NCI-H82 (cell line): ENCODE measurements around the gene SDC3.

Experiments
- DNase-seq: peaks from one replicate; lab custom pipeline; 2025; lab: John Stamatoyannopoulos, UW

The SDC3 gene

DNA sequence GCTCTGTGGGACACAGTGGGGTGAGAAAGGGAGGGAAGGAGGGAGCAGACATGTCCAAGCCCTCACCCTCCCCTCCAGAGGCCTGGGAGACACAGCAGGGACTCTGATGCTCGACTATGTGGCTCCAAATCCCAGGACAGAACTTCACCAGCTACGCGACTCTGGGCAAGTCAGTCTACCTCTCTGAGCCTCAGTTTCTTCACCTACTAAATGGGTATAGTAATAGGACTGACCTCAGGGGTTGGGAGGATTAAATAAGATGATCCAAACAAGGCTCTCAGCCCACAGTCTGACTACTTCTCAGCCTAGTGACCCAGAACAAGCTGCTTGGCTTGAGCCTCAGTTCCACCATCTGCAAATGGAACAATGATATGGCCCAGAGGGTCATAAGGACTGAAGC lies 19.6 kb downstream of the SDC3 start:
- no peak for DNase-seq

DNA sequence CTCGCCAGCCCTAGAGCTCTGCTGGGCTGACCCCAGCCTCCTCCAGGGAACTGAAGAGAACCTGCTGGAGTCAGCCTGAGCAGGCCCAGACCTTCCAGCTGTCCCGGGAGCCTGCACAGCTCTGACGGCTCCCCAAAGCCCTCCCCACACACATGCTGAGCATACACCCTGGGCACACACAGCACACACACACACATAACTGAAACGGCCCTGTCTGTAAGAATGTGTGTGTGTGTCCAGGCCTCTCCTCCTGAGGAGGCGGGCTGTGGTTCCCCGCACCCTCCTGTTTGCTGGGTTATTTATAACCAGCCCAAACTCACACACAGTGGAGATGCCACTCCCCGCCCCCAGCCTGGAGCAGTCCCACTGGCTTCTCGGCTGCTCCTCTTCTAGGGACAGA lies 20.2 kb downstream of the SDC3 start:
- DNase-seq = no peak

DNA sequence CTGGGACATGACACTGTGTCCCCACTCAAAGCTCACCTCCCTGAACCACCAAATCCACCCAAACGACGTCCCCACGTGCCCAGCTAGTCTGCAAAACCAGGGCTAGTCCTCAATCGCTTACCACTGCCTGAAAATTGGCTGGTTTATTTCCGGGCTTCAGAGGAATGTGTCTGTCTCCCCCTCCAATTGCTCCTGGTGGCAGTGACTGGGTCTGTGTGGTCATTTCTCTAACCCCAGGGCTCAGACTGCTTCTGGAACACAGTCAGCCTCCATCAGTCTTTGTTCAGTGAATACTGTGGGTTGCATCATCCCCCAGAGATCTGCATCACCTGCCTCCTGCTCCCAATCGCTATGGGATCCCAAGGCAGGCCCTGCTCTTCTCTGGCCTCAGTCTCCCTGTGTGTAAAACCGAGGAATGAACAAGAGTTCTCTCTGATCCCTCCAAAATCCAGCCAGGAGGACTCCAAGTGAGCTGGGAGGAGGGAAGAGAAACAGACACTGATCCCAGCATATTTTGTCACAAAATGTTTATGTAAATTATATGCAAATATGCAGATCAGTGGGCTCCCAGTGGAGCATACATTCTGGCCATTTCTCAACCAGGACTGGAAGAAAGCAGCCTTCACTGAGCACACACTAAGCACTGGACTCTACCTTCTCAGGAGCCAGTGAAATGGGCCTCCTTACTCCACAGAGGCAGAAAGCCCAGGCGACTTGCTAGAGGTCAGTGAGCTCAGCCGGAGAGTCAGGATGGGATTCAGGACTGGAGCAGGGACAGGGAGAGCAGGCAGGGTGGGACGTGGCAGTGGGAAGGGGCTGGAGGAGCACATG lies 20.9 kb downstream of the SDC3 start:
- DNase-seq = no peak

DNA sequence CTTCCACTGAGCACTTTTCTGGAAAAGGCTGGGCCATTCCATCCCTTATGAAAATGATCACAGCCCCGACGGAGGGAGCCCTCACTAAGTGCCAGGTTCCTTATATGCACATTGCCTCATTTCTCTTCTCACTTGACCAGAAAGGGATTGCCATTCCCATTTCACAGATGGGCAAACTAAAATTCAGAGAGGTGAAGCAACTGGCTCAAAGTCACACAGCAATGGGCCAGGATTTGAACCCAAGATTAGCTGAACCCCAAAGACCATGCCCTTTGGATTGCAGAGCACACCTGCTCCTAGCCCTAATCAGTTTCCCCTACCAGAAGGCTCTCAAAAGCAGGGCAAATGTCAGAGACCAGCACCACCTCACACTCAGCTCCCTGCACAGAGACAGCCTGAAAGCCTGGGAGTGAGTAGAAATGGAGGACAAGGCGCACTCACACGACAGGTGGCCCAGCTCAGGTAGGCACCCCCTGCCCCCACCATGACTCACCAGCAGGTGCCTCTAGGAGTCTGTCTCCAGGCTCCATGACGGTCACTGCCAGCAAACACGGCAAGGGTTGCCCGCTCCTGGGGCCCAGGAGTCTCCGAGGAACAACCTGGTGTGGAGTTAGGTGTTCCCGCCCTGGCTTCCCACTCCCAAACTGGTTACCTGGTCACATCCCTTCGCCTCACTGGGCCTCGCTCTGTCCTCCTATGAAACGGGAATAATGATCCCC lies 21.7 kb downstream of the SDC3 start:
- no peak for DNase-seq

DNA sequence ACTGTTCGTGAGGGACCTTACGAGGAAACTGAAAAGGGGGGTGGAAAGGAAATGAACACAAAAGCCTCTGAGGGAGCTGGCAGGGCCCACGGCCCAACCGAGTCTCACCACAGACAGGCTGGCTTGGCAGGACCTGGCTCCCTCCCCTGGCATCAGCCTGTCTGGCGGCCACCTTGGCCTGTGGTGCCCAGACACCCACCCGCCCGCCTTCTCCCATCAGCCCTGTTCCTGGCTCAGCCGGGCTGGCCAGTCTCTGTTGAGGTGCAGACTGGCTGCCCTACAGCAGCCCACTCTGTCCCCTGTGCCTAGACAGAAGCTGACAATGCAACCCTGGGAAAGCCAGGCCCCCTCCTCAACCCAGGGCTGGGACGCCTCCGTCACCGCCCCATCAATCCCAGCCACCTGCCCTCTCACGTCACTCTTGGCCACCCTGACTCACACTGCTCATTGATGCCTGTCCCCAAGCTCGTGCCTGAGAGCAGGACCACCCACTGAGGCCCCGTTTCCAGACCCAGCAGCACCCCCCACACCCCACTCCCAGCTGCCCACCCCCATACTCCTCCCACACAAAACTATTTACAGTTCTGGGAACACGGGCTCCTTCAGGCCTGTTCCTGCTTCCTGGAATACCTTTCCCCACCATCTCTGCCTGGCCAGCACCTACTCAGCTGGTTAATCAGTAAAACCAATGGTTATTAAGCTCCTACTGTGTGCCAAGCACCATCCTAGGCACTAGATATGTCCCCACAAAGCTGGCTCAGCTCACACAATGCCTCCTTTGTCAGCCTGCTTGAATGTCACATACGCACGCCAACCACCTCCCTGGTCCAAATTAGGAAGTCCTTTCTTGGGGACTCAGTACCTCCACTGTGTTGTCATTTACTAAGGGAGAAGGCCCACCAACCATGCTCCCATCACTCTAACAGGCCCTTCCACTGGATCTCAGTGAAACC lies 22.7 kb downstream of the SDC3 start:
- no peak for DNase-seq

DNA sequence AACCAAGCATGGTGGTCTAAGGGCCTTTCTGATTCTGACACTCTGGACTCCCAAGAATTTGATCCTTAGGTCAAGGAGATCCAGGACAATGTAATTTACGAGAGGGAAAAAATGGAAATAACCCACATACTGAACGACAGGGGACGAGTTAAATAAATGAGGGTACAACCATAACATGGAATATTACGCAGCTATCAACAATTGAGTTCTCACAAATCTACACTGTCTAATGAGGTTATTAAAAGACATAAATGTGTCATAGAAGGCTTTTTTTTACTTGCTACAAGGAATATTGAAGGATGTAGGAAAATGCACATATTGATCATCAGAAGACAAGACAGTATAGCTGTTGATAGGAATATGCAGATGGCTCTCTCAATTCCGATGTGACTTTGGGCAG lies 23.8 kb downstream of the SDC3 start:
- DNase-seq = no peak

DNA sequence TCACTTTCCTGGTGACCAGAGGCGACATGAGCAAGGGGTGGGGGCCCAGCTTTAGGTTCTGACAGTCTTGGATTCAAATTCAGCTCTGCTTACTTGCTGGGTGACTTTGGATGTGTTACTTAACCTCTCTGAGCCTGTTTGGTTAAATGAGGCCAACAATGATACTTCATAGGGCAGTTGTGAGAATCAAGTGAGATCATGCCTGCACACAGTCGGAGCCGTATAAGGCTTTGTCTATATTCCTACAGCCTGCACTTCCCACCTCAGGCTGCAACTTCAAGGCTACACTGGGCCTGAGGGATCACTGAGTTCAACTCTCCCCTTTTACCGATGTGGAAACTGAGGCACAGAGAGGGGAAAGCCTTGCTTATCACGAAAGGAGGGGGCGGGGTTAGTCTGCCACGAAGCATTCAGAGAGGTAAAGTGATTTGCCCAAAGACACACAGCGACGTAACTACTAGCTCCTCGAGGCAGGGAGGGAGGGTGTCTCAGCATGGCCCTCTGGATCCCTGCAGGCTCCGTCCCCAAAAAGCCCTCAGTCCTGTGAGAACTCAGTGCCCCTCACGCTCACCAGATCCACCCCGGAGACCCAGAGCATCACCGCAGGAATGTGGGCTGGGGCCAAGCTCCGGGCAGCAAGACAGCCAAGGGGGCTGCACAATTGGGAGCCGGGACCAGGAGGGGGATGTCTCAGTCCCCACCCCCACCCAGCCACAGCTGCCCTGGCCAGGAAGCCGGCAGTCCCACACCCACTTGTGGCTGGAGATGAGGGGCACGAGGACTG lies 25.0 kb downstream of the SDC3 start:
- DNase-seq = no peak

DNA sequence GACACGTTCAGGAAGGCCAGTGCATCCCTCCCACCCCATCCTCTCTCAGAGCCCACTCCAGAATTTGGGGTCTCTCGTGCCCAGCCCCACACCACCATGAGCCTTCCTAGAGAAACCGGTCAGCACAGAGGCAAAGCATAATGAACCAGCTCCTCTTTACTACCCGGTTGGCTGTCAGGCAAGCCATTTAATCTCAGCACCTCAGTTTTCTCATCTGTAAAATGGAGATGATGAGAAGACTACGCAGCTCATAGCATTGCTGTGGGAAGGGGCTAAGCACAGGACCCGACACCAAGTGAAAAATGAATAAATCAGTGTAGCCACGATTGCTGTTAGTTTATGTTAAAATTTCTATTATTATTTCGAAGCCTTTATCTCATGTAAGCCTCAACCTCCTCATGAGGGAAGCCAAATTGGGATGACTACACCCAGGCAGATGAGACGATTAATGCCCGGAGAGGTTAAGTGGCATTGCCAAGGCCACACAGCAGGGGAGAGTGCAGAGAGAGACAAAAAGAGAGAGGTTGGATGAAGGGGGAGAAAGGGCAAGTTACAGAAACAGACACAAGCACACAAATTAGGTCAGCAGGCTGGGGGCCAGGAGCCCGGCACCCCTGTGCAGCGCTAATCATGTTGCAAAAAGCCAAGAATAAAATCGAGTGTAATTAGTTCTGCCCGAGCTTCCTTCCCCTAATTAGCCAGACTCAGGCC lies 25.7 kb downstream of the SDC3 start:
- DNase-seq = no peak

DNA sequence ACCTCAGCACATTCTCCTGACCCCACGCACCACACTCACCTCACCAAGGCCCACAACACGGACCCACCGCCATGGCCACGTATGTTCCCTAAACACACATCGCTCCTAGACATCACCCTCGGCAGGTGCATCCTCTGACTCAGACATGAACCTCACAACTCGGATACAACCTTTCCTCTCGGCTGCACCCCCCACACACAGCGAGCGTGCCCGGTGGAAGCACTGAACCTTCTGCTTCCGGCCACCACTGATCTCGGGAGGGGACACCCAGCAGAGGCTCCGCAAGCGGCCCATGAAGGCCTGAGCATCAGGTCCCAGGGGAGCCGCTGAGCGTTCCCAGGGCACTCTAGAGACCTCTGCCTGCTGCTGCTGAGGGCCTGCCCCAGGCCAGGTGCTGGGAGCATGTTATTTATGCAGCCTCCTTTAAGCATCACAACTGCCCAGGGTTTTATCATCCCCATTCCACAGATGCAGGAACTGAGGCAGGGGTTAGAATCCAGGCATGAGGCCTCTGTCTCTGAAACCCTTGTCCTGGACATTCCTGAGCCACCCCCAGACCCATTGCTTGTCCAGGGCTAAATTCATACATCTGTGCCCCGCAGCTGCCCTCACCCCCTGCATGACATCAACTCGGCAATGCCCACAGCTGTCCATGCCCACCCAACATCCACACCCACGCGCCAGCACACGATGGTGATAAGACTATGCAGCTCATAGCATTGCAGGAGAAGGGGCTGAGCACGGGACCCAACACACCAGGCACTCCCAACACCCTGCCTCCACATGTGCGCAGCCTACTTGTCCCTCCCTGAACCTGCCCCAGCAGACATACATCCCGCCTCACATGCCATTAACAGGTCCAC lies 27.0 kb downstream of the SDC3 start:
- peak; percentile 34 for DNase-seq

DNA sequence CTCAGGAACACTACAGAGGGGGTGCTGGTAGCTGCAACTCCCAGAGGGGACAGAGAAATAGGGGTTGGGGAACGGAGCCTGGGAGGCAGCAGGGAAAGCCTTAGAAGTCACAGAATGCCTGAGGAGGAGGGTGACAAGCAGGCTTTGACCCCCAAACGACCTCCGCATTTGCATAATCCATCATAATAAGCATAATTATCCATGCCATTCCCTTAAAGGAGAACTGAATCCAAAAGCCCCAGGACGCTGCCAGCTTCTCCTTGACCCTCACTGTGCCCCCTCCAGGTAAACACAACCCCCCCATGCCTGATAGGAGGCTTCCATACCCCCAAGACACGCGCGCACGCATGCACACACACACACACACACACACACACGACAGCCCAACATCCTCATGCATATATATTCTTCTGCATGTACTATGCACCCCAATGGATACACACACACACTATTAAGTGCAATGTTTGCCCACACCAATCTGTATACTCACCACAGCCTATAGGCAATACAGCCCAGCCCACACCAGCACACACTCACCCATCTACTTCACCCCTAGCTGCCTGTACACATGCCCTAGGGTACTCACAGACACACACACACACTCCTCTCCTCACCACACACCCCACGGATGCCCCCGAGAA lies 27.8 kb downstream of the SDC3 start:
- peak; percentile 56 for DNase-seq

DNA sequence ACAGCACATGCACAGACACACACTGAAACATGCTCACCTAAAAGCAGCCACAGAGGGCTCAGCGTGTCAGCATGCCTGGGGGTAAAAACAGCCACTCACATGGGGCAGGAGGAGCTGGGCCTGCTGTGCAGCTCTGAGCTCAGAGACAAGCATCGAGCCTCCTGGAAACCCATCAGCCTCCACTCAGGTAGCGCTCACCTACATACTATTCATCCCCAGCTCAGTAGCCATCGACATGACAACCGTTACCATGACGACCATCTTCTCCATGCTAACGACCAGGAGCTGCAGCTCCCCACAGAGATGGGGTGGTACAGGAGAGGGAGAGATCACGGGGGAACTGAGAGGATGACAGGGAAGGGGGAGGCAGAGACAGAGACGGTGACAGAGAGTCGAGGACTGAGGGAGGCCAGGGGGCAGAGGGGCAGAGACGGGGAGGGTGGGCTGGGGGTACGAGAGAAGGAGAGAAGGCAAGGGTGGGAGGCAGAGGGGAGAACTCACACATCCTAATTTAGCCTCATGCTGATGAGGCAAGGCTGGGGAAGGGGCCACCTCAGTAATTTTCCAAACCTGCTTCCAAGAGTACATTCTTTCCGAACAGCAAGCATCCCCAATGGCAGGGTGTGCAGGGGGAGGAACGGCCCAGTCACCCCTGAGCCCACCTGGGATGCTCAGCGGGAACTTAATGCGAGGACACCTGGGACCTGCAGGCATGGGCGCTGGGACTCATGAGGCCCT lies 28.4 kb downstream of the SDC3 start:
- peak; percentile 42 for DNase-seq

DNA sequence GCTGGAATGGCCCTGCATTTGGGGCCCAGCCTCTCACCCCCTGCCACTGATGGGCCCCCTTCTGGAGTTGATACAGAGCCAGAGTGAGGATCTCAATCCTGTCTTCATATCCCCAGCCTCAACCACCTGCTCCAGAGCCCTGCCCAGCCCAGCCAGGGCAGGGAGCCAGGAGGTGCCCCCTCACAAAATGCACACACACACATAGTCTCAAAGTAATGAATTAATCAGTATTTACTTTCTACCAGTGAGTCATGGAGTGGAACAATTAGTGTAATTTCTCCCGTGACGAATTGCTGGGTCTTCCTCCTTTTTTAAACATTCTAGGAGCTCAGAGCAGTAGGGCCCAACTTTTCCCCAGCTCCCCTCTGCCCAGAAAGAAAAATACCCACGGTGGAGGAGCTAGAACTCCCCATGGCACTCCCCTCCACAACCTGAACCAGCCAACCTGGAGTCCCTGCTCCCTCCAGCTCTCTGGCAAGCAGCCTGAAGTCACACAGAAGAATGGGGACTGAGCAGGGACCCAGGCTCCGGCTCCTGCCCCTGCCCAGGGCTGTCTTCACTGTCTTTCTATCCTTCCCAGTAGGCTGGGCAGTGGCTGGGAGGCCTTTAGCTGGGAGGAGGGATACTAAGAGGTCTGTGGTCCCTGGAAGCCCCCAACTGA lies 29.3 kb downstream of the SDC3 start:
- DNase-seq = no peak

DNA sequence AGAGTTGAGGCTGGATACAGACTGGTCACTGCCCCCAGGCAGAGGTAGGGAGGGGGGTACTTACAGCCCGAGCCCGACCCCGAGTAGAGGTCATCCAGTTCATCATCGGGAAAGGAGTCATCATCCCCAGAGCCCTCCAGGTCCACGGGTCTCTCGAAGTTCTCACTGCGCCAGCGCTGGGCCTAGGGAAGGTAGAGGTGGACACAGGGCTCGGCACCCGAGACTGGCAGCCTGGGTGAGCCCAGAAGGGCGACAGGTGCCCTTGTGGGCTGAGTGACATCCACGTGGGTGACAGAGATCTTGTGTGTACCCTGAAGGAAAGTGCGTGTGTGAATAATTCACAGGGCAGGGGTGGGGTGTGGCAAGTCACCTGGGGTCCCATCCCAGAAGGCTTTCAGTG lies 30.0 kb downstream of the SDC3 start:
- DNase-seq = no peak

DNA sequence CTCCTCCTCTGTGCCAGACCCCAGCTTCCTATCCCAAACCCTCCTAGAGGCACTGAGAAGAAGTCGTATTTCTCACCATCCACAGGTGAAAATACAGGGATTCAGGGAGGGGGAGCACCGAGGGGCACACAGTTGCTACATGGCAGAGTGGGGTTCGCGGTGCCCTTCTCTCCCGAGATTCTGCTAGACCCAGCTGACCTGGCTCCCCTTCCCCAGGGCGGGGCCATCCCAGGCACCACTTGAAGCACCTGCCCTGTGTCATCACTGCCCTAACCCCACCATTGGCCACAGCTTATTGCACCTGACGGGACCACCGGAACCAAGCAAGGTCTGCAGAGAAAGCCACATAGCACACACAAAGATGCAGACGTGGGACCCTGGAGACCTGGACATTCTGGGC lies 30.5 kb downstream of the SDC3 start:
- no peak for DNase-seq

DNA sequence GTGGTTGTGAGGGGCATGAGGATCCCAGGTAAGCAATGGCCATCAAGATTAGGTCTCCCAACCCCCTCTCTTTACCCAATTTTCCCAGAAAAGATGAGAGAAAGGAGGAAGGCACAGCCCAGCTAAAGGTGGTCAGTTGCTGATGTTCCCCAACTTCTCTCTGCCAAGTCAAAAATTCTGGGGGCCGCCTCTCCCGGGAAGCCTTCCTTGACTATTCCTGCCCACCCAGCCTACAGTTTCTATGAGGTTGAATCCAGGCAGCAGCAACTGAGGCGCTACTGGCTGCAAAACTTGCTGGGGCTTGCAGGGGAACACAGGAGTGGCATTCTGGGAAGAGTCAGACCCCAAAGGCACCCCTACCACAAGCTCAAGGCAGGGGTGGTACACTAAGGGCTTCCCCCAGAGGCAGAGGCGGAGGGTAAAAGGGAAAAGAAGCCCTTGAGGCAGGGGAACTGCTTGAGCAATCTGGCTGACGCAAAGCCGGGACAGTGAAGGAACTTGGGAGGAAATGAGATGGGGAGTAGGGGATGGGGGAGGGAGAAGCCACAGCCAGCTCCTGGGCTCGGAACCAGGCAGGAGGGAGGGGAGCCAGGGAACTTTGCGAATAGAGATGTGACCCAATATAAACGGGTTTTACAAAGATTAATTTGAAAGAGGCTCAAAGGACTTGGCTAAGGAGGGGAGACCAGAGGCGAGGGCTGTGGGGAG lies 31.2 kb downstream of the SDC3 start:
- no peak for DNase-seq

DNA sequence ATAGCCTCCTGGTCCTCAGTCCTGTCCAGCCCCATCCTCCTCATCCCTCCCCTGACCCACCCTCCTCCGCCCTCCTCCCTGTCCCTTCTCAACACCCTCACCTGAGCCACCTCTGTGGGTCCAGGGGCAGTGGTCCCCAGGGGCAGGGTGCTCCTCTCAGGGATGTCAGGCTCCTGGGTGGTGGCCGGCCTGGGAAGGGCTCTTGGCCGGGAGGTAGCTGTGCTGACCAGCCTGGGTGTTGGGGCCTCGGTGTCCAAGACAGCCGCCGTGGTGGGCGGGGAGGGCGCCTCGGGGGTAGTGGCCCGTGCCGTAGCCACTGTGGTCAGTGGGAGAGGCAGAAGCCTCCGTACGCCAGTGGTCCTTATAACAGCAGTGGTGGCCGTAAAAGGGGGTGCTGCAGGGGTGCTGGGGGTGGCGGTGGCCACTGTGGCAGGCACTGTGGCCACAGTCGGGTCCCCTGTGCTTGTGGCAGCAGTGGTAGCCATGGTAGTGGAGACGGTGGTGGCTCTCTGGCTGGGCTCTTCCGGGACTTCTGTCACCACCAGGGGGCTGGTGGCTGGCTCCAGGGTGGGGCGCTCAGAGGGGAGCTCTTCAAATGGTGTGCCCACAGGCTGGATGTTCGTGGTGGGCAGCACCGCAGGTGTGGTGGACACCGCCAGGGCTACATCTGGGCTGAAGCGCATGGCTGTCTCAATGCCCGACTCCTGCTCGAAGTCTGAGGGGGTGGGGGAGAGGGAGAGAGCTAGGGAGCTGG lies 31.9 kb downstream of the SDC3 start:
- no peak for DNase-seq

DNA sequence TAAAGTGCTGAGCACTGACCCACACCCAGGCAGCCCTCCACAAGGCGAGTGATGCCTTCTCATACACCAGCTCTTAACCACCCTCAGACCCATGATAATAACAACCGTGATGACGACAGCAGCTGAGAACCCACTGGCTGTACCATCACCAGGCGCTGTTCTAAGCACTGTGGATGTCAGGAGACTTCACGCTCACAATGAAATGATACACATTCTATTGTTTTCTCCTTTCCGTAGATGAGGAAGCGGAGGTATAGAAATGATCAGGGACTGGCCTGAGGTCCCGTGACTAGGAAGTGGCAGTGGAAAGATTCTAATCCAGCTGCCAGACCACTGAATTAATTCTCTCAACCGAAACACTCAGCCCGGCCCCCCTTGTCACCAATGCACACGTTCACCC lies 32.6 kb downstream of the SDC3 start:
- no peak for DNase-seq
